Astrocyte (in vitro differentiated cells and primary cell): ENCODE data around the gene NAV2. TPM values are rescaled to one million over a fixed set of nuclear protein-coding genes. Genes with fewer than 3 reads are reported as not detected.

Source experiments
- DNase-seq: peaks from one replicate; pipeline ENCODE4 v3.0.0-alpha.2; 2010; ENCODE audit warnings: low read depth
- FAIRE-seq: peaks from 2 replicates; lab custom pipeline; 2011; peaks lifted over from hg19 to GRCh38; lab: Jason Lieb, UNC
- H2AFZ ChIP-seq: 2 replicates; pipeline ENCODE4 v1.6.0; 2012; ENCODE audit warnings: low read depth, low read length, inconsistent platforms
- H3K27ac ChIP-seq: 2 replicates; pipeline ENCODE4 v1.5.1; 2011; ENCODE audit warnings: low read depth, low read length, inconsistent platforms
- H3K27me3 ChIP-seq: 2 replicates; pipeline ENCODE4 v1.6.0; 2011; ENCODE audit warnings: low read length, inconsistent platforms; ENCODE audit not compliant: insufficient read depth
- H3K36me3 ChIP-seq: 2 replicates; pipeline ENCODE4 v1.5.1; 2011; ENCODE audit warnings: low read length, inconsistent platforms; ENCODE audit not compliant: insufficient read depth
- H3K4me1 ChIP-seq: 2 replicates; pipeline ENCODE4 v1.5.1; 2011; ENCODE audit warnings: low read length, inconsistent platforms; ENCODE audit not compliant: insufficient read depth
- H3K4me2 ChIP-seq: 2 replicates; pipeline ENCODE4 v1.6.0; 2012; ENCODE audit warnings: low read length, inconsistent platforms
- H3K4me3 ChIP-seq: 2 replicates; pipeline ENCODE4 v1.5.1; 2011; ENCODE audit warnings: low read depth, mild to moderate bottlenecking, low read length, inconsistent platforms; ENCODE audit not compliant: insufficient read depth
- H3K79me2 ChIP-seq: 2 replicates; pipeline ENCODE4 v1.6.0; 2012; ENCODE audit warnings: mild to moderate bottlenecking, low read length, inconsistent platforms; ENCODE audit not compliant: insufficient read depth
- H3K9ac ChIP-seq: 2 replicates; pipeline ENCODE4 v1.6.0; 2012; ENCODE audit warnings: mild to moderate bottlenecking, low read length, inconsistent platforms
- H3K9me3 ChIP-seq: 2 replicates; pipeline ENCODE4 v1.5.1; 2012; ENCODE audit warnings: low read depth, mild to moderate bottlenecking, low read length, inconsistent platforms; ENCODE audit not compliant: insufficient read depth
- H4K20me1 ChIP-seq: 2 replicates; pipeline ENCODE4 v1.6.0; 2012; ENCODE audit warnings: low read length, inconsistent platforms; ENCODE audit not compliant: insufficient read depth
- H3K27ac Mint-ChIP-seq: one replicate; pipeline ENCODE4 v1.8.0; 2021; ENCODE audit warnings: mild to moderate bottlenecking, mixed read lengths; ENCODE audit not compliant: unreplicated experiment
- H3K27me3 Mint-ChIP-seq: one replicate; pipeline ENCODE4 v1.8.0; 2021; ENCODE audit warnings: low read depth, mixed read lengths; ENCODE audit not compliant: unreplicated experiment
- H3K36me3 Mint-ChIP-seq: one replicate; pipeline ENCODE4 v1.8.0; 2021; ENCODE audit warnings: low read depth, mixed read lengths; ENCODE audit not compliant: unreplicated experiment
- H3K4me1 Mint-ChIP-seq: one replicate; pipeline ENCODE4 v1.8.0; 2021; ENCODE audit warnings: low read depth, mixed read lengths; ENCODE audit not compliant: unreplicated experiment
- H3K4me3 Mint-ChIP-seq: one replicate; pipeline ENCODE4 v1.8.0; 2021; ENCODE audit warnings: mild to moderate bottlenecking, moderate library complexity, mixed read lengths; ENCODE audit not compliant: unreplicated experiment
- H3K9me3 Mint-ChIP-seq: one replicate; pipeline ENCODE4 v1.8.0; 2021; ENCODE audit warnings: mild to moderate bottlenecking, mixed read lengths; ENCODE audit not compliant: unreplicated experiment
- EZH2 ChIP-seq: IDR thresholded peaks from 2 replicates; pipeline ENCODE4 v1.6.1; 2012; ENCODE audit warnings: mild to moderate bottlenecking, low read length, inconsistent platforms; ENCODE audit not compliant: insufficient read depth
- total RNA-seq: library from RNA; stranded (reverse); gene quantifications from 2 replicates; pipeline ENCODE4 v1.2.1, GENCODE V29; 2021
- TF ChIP-seq, protein P1 (sequence below): IDR thresholded peaks from 2 replicates; pipeline ENCODE4 v1.5.1; 2011; ENCODE audit warnings: low read depth, mild to moderate bottlenecking, inconsistent platforms, low read length, moderate library complexity; ENCODE audit not compliant: insufficient read depth

NAV2 gene
- total RNA-seq, 1 donor from 2014 or later: 20.6 TPM

DNA sequence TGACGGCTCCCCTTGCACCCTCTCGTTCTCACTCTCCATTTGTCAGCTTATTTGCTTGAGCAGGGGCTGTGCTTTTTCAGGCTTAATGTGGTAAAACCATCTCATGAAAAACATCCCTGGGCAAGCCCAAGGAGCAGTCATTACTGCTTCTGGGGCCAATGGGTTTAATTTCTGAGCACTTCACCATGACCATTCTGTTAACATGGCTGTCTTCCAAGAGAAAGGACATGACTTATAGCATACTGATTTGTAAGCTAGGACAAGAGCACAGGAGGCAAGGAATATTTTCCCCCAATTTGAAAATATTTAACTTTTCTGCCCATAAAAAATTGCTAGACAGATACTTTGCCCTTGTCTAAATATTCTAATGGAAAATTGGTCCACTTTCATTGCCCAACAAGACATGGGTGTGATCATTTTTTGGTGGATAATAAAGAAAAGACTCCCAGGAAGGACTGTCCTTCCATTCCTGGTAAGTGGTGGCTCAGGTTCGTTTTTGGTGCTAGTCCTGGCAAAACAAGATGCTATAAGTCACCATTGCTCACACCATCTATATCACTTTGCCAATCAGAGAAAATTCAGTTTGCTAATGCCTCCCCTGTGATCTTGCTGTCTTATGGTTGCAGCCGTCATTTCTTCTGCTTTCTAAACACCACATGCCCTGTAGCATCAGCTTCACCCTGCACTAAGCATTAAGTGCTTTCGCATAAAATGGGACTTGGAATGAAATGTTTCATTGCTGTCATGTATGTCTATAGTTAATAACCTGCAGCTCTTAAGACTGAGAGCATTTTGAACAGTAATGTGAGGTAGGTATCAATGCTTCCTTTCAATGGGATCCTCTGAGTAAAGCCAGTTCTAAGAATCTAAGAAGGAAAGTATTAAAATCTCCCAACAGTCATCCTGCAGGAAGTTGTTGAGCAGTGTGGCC lies 339.1 kb downstream of the NAV2 start:
- Histone ChIP-seq H3K4me2 (no peak overlapping the region), H3K9me3 (no peaks in the 10 kb centered on the region), H3K27me3 (no peaks in the 10 kb centered on the region), H2AFZ (no peak overlapping the region), H3K9ac (no peak overlapping the region), H3K27ac (no peak overlapping the region), H3K36me3 (peaks cover 9% of the 10 kb centered on the region), H4K20me1 (no peaks in the 10 kb centered on the region), H3K4me3 (no peak overlapping the region), H3K79me2 (no peaks in the 10 kb centered on the region), H3K4me1 (peaks cover 4% of the 10 kb centered on the region)
- DNase-seq: no peak
- Mint-ChIP-seq H3K27ac (no peak overlapping the region), H3K4me3 (no peak overlapping the region), H3K27me3 (no peaks in the 10 kb centered on the region), H3K9me3 (no peaks in the 10 kb centered on the region), H3K36me3 (peaks cover 40% of the 10 kb centered on the region), H3K4me1 (peaks cover 49% of the 10 kb centered on the region)
- TF ChIP-seq, protein P1, sequence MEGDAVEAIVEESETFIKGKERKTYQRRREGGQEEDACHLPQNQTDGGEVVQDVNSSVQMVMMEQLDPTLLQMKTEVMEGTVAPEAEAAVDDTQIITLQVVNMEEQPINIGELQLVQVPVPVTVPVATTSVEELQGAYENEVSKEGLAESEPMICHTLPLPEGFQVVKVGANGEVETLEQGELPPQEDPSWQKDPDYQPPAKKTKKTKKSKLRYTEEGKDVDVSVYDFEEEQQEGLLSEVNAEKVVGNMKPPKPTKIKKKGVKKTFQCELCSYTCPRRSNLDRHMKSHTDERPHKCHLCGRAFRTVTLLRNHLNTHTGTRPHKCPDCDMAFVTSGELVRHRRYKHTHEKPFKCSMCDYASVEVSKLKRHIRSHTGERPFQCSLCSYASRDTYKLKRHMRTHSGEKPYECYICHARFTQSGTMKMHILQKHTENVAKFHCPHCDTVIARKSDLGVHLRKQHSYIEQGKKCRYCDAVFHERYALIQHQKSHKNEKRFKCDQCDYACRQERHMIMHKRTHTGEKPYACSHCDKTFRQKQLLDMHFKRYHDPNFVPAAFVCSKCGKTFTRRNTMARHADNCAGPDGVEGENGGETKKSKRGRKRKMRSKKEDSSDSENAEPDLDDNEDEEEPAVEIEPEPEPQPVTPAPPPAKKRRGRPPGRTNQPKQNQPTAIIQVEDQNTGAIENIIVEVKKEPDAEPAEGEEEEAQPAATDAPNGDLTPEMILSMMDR: no peak
- TF ChIP-seq EZH2: no peak
- FAIRE-seq: no peak

DNA sequence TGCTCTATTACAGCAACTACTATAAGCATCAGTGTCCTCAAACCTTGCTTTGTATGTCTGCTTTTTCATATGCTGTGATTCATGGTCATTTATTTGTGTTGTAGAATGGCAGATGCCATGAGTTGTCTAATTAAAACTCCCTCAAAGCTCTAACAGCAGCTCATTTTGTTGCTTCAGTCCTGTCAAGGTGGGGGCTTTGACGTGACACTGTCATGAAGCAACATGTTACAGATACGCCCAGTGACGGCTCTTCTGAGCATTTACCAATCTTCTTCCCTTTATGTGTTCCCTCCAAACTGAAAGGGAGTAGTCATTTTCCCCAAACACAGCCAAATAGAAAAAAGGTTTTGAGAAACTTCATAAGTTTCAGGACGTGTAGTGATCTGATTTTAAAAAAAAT lies 340.9 kb downstream of the NAV2 start:
- Mint-ChIP-seq H3K27ac (no peak overlapping the region), H3K36me3 (peaks cover 31% of the 10 kb centered on the region)

More for the DNA sequence above, 340.9 kb downstream of the NAV2 start:
- no peak overlapping the region for H3K4me3 Mint-ChIP-seq
- H3K36me3 ChIP-seq: peaks cover 9% of the 10 kb centered on the region
- H2AFZ ChIP-seq: no peak overlapping the region
- H3K27me3 Mint-ChIP-seq: no peaks in the 10 kb centered on the region
- no peaks in the 10 kb centered on the region for H4K20me1 ChIP-seq
- H3K27ac ChIP-seq: no peak overlapping the region
- H3K27me3 ChIP-seq: no peaks in the 10 kb centered on the region
- no peak overlapping the region for H3K4me3 ChIP-seq
- no peak overlapping the region for H3K9ac ChIP-seq
- no peaks in the 10 kb centered on the region for H3K9me3 Mint-ChIP-seq
- TF ChIP-seq, protein P1: no peak
- no peak for TF ChIP-seq EZH2
- H3K4me2 ChIP-seq: no peak overlapping the region
- H3K4me1 Mint-ChIP-seq: peaks cover 46% of the 10 kb centered on the region
- H3K79me2 ChIP-seq: no peaks in the 10 kb centered on the region
- H3K4me1 ChIP-seq: peaks cover 10% of the 10 kb centered on the region
- DNase-seq: no peak
- no peaks in the 10 kb centered on the region for H3K9me3 ChIP-seq
- FAIRE-seq: no peak
